Fibroblast of upper back skin (primary cell): ENCODE results near the gene OXT.
"Not testable (repeated sequence)": the region's sequence is repeated elsewhere in the genome, so short reads cannot be mapped to it uniquely, and the experiment has no call there.

ENCODE experiments used
- DNase-seq: peaks from one replicate; pipeline ENCODE4 v3.0.0-alpha.2; 2013

OXT gene

DNA sequence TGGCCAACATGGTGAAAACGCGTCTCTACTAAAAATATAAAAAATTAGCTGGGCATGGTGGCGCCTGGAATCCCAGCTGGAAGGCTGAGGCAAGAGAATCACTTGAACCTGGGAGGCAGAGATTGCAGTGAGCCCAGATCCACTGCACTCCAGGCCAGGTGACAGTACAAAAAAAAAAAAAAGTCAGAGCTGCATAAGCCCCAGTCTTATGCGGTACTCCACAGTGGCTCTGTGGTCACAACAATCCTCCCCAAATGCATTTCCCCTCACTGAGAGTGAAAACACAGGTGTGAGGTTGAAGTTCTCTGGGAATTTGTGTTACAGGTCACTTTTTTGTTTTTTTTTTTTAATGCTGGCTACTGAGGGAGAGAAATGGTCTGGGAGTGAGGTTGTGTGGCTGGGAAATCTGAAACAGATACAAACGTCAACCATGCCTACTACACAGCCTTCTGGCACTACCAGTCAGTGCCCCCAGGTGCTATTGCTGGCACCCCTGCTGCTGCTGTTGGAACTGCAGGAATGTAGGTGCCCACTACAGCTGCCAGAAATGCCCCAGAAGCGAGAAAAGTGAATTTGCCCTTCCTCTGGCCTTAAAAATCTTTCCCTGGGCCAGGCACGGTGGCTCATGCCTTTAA is 19.9 kb upstream of the OXT start:
- no peak for DNase-seq

GRCh38 chr20:3059489-3059888 is 11.9 kb upstream of the OXT start:
- no peak for DNase-seq

- DNase-seq: not testable (repeated sequence)
Measured at GRCh38 chr20:3064119-3064518, 7.3 kb upstream of the OXT start.

GRCh38 chr20:3067139-3068014 is 4.0 kb upstream of the OXT start:
- no peak for DNase-seq

DNA sequence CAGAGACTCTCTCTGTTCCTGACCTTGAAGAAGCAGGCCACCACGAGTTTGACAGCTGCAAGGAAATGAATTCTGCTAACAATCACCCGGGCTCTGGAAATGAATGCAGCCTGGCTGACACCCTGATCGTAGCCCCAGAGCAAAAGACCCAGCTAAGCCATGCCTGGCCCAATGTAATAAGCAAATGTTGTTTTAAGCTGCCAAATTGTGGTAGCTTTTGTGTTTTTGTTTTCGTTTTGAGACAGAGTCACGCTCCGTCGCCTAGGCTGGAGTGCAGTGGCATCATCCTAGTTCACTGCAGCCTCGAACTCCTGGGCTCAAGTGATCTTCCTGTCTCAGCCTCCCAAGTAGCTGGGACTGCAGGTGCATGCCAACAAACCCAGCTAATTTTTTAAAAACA is 3.3 kb upstream of the OXT start:
- DNase-seq: no peak

DNA sequence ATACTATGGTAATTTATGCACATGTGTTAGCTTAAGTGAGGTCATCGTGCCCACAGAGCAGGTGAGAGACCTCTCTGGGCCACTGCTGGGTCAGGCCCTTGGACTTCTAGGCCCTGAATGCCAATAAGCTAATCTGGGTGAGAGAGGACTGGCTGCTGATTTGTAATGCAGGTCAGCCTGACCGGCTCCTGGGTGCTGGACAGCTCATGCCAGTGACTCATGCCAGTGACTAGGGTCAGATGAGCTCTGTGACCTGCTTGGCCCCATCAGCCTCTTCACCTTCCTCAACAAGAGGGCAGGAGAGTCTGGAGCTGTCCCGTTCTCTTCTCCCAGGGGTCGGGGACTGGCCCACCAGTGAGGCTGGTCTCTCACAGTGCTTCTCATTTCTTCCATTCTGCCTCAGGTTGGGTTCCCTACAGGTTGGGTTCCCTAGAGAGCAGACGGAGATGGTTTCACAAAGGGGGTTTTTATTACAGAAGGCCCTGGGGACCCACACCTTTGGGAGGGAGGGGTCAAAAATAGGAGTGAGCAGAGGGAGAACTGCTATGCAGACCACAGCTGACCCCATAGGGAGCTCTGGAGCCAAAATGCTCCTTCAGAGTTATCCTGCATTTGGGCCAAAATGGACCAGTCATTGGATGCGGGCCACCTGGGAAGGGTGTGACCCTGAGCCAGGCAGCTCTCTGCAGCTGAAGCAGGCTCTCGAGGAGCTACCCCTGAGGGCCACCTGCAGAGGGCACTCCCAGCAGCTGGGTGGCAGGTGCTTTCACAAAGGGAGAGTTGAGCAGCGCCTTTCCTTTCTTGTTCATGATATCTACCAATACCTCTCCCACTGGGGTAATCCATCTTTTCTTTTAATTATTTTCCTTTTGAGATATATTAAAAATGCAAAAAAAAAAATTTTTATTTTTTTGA is 2.2 kb upstream of the OXT start:
- no peak for DNase-seq

DNA sequence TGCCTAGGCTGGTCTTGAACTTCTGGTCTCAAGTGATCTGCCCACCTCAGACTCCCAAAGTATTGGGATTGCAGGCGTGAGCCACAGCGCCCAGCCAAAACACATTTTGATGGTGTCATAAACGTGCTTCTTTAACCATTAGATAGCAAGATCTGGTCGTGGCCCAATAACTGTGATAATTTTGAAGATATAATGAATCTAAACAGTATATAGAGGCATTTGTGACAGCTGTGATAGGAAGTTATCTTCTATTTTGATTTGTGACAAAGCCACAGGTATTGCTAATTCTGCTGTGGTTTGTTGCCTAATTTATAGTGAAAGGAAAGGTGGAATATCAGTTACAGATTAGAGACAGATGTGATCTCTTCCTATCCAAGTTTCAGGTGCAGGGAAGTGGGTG is 695 bp upstream of the OXT start:
- no peak for DNase-seq

- no peak for DNase-seq
Measured at GRCh38 chr20:3071266-3071609, 182 bp upstream of the OXT start.

DNA sequence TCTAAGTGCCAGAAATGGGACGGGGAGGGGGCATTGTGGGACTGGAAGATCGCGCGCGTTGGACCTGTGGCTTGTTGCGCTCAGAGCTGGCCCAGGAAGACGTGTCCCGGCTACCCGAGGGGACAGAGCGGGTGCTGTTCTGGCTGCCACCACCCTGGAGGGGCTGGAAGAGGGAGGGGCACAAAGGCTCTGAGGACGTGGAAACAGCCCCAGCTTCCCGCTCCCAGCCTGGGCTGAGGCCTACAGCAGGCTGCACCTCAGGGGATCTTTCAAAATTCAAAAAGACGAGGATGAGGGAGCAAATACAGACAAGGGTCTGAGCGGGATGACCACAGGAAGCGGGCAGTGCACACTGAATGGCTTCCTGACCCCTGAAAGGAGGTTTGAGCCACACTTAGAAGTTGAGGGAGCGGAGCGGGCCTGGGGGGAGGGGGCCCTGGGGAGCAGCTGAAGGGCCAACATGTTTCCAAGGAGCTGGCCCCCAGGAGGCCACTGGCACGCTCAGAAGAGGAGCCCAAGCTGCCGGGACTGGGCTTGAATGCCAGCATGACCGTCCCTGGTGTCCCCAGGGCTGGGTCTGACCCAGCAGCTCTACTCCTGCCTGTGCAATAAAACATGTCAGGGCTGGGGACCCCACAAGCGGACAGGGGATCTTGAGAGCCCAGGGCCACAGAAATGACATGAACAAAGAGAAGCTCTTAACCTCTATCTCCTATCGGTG is 1.3 kb downstream of the OXT start:
- no peak for DNase-seq

DNA sequence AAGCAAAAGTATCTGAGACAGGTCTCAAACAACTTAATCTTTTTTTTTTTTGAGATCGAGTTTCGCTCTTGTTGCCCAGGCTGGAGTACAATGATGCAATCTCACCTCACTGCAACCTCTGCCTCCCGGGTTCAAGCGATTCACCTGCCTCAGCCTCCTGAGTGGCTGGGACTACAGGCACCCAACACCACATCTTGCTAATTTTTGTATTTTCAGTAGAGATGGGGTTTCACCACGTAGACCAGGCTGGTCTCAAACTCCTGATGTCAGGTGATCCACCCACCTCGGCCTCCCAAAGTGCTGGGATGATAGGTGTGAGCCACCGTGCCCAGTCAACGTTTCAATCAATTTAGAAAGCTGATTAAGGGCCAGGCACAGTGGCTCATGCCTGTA is 1.8 kb downstream of the OXT start:
- not testable (repeated sequence) for DNase-seq

DNA sequence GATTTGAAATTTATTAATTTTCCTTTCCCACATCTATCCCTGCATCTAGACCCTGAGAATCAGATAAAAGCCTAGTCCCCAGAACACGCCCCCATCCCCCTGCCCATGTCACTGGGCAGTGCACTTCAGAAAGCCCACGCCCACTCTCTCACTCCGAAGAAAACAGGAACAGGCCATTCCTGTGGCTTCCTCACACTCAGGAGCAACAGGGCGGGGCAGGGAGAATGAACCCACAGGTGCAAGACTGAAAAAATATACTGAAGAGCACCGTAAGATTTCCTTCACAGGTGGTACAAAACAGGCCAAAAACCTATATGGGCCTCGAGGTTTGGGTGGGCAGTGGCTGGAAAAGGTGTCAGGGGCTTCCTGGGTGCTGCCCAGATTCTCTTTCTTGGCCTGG is 3.4 kb downstream of the OXT start:
- DNase-seq: no peak

- DNase-seq: not testable (repeated sequence)
Measured at GRCh38 chr20:3075315-3075714, 3.9 kb downstream of the OXT start.

GRCh38 chr20:3077618-3078134 is 6.3 kb downstream of the OXT start:
- DNase-seq: no peak

- no peak for DNase-seq
Measured at GRCh38 chr20:3080939-3081388, 9.5 kb downstream of the OXT start.

DNA sequence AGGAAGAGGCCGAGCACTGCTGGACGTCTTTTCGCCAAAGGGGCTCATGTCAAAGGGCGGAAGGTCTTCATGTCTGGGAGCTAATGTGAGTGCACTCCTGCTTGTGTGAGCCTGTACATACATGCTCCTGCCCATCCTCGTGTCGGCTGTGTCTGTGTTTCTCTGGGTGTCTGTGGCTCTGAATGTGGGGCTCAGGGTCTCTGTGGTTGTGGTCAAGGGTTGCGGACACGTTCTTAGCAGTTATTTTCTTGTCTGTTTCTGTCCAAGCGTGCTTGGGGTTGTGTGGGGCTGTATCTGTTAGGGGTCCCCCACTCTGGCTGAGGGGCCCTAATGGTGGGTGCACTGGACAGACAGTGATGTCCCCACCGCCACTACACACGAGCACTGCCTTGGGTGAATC is 10.2 kb downstream of the OXT start:
- no peak for DNase-seq

- no peak for DNase-seq
Measured at GRCh38 chr20:3082306-3082951, 11.0 kb downstream of the OXT start.

- no peak for DNase-seq
Measured at GRCh38 chr20:3082955-3083952, 11.8 kb downstream of the OXT start.

DNA sequence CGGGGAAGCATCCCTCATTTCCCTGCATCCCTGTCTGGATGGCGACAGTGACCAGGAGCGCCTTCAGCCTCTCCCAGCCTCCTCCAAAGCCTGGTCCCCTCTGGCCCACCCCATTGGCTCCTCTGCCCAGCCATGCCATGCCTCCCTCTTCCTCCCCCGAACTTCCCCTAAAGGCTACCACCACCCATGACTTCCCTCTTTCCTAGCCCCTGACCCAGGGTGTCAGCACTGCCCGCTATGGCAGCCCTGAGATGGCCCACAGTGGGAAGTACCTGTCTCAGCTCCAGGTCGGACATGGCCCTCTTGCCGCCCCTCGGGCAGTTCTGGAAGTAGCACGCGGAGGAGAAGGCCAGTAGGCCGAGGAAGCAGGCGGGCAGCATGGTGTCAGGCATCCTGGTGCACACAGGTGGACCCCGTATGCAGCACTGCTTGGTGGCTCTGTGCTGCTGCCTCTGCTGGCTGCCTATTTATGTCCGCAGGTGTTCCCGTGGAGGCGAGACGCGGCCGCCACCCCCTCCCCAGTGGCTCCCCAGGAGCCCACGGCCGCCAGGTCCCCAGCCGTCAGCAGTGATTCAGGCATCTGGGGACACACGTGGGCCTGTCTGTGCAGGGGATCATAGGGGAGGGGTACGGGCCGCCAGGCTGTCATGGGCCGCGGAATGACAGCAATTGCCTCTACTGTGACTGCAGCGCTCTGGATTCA is 13.0 kb downstream of the OXT start, which contains the start of gene AVP:
AVP (minus strand) TSS at position 442 of the 703 bp plus-strand sequence; CDS start at position 392, 50 bp downstream.
- no peak for DNase-seq

DNA sequence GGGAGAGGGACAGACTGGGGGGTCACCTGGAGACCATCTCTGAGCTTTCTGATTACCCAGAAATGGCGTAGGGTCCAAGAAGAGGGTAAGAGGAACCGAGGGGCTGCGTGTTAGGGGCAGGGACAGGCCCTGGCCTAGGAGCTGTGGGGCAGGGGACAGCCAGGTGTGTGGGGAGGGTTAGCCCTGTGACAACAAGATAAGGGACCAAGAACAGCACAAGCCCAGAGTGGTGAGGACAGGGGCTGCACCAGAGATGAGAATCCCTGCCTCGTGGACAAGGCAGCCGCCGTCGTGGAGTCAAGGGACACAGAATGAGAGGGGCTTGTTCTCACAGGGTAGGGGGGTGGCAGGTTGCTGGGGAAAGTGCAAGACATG is 13.6 kb downstream of the OXT start:
- DNase-seq: no peak

DNA sequence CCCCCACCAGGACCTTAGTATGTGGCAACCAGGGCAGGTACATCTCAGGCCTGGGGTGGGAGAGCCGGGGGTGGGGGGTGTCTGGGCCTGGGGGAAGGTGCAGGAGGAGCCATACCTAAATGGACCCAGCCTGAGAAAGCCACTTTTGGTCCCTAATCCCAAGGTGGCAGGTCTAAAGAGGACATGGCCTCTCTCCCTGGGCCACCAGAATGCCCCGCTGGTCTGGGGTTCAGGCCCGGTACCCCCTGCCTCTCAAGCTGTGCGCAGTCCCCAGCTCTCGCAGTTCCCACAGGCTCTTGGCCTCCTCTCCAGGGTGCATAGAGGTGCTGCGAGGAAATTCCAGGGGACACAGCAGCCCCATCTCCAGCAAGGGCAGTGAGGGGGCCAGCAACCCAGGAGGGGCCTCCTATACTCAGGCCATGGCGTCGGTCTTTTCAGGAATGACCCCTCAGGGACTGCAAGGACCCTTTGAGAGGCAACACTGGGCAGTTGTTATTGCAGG is 14.2 kb downstream of the OXT start:
- no peak for DNase-seq
